NCI-H1417 treated with DMSO at 0.1 percent for 48 hours (cell line): ENCODE data around the gene GPR3.
"Not testable (repeated sequence)": the region's sequence is repeated elsewhere in the genome, so short reads cannot be mapped to it uniquely, and the experiment has no call there.

Source experiments
- DNase-seq: peaks from one replicate; lab custom pipeline; 2025; lab: John Stamatoyannopoulos, UW

The GPR3 gene

GRCh38 chr1:27428316-27429028, 36.0 kb downstream of the GPR3 start:
- DNase-seq = no peak

GRCh38 chr1:27429029-27429425, 36.6 kb downstream of the GPR3 start:
- DNase-seq = no peak

GRCh38 chr1:27430903-27431600, 38.6 kb downstream of the GPR3 start:
- no peak for DNase-seq

- DNase-seq = no peak
Measured at GRCh38 chr1:27431601-27431940, 39.1 kb downstream of the GPR3 start.

GRCh38 chr1:27432725-27433124, 40.3 kb downstream of the GPR3 start:
- not testable (repeated sequence) for DNase-seq

GRCh38 chr1:27433706-27434105, 41.3 kb downstream of the GPR3 start:
- DNase-seq = no peak

GRCh38 chr1:27435566-27436203, 43.3 kb downstream of the GPR3 start:
- no peak for DNase-seq

GRCh38 chr1:27436204-27437159, 44.1 kb downstream of the GPR3 start:
- no peak for DNase-seq

GRCh38 chr1:27438621-27439061, 46.2 kb downstream of the GPR3 start:
- no peak for DNase-seq

- no peak for DNase-seq
Measured at GRCh38 chr1:27439150-27439549, 46.7 kb downstream of the GPR3 start.

- no peak for DNase-seq
Measured at GRCh38 chr1:27444632-27445031, 52.2 kb downstream of the GPR3 start.
